Left hindlimb (tissue), 1 donor: Measurements from ENCODE around the gene HSF4.

ENCODE experiments used
- DNase-seq: peaks from one replicate; pipeline ENCODE4 v3.0.0-alpha.2; 2018

Gene HSF4

DNA sequence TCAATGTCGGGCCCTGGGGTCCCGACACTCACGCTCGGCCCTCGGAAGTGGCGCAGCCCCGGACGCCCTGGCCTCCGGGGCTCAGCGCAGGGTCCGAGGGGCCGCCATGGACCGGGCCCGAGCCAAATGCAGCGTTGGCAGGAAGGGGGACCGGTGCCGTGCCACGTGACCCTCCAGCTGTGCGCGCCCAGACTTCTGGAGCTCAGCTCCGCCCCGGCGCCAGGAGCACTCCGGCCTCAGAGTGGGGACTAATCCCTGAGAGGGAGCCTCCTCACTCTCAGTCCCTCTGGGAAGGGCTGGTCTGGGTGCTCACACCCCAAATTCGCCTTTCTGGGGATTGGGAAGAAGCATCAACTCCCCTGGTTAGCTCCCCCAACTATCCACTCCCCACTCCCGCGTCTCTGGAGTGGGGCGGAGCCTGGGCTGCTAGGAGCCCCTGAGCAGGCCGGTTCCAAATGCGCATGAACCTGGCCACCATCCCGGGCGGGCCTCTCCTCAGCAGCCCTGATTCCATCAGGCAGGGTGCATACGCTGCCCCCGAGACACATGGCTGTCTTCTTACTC is 13.6 kb upstream of the HSF4 start, which contains the start of gene B3GNT9:
Gene B3GNT9 (minus strand): TSS at position 166 of the 564 bp plus-strand sequence. CDS start 513 bp downstream, outside the sequence.
- peak; percentile 91 for DNase-seq

DNA sequence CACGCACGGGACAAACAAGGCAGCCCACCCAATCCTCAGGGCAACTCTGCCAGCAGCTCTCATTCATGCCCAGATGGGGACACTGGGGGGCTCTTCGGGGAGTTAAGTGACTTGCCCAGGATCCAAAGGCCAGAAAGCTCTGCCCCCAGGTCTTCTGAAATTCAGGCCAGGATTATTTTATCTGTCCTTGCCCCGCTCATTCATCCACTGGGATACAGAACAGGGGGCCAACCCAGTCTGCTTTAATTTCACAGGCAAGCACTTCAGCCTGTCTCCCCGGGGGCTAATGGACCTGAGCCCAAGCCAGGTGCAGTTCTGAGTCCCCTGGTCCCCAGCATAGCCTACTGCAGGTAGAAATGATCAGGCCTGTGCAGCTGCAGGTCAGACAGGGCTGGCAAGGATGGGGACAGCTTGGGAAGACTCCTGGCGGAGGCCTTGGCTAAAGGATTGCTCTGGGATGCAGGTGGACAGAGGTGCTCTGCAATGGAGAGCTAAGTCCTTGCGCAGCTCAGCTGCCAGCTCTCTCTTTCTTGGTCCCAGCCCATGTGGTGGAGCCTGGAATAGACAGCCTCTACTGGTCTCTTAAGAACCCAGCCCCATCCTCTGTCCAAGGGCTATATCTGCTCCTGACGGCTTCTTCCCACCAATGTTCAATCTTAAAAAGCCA is 13.0 kb upstream of the HSF4 start:
- DNase-seq = no peak

GRCh38 chr16:67154578-67155294 is 9.8 kb upstream of the HSF4 start:
- DNase-seq = no peak

DNA sequence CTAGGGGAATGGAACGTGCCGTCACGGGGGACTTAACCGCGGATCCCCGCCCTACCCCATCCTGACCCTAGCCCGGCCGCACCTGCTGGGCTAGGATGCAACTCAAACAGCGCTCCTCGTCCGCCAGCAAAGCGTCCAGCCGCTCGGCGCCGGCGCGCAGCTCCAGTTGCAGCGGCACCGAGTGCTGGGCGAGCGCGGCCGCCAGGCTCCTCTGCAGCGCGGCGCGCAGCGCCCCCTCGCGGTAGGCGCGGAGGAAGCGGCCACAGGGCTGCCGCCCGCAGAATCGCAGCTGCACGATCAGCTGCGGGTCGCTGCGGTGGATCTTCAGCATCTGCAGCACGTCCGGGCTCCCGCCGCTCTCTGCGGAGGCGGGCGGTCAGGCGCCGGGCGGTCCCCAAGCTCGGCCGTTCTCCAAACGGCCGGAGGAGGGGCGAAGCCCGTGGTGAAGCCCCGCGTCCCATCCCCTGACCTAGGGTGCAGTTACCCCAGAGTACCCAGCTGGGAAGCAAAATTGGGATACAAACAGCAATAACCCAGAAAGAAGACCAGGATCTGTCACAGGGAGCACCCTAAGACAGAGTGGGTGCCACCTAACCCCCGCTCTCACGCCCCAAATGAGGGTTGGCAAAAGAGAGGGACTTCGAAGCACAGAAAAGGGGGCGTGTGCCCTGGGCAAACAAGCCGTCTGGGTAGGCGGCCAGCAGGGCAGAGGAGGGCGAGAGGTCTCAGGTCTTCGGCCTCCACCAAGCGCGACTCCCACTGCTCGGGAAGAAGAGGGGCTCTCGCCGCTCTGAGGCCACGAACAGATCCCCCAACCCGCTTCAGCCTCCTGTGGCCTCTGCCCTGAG is 9.0 kb upstream of the HSF4 start:
- DNase-seq = peak; percentile 76

DNA sequence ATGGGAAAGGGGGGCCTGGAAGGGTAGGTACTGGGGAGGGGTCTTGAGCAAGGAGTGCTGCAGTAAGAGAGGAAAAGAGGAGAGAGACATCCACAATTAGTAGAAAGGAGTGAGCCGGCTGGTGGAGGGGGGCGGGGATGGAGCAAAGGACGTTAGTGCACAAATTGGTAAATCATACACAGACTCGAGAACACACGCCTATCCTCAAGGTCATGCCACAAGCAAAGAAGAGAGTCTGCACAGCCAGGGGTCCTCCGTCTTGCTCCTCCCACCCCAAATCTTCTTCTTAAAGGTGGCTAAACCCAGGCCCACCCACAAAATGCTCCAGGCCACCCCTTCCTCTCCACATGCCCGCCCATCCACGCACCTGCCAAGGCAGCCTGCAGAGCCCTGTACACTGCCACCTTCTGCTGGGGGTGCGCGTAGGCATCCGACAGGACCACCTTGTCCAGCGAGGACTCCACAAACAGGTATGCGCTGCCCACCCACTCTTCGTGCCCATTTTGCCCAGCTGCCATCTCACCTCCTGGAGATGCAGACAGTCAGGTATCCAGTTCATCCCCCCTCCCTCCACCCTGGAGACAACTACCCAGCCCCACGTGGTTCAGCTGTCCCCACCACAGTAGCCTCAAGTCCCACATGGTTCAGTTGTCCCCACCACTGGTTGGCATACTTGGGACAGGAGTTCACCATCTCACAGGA is 8.3 kb upstream of the HSF4 start:
- DNase-seq = no peak

- DNase-seq = no peak
Measured at GRCh38 chr16:67157106-67157748, 7.3 kb upstream of the HSF4 start.

- DNase-seq = no peak
Measured at GRCh38 chr16:67157892-67158635, 6.5 kb upstream of the HSF4 start.

DNA sequence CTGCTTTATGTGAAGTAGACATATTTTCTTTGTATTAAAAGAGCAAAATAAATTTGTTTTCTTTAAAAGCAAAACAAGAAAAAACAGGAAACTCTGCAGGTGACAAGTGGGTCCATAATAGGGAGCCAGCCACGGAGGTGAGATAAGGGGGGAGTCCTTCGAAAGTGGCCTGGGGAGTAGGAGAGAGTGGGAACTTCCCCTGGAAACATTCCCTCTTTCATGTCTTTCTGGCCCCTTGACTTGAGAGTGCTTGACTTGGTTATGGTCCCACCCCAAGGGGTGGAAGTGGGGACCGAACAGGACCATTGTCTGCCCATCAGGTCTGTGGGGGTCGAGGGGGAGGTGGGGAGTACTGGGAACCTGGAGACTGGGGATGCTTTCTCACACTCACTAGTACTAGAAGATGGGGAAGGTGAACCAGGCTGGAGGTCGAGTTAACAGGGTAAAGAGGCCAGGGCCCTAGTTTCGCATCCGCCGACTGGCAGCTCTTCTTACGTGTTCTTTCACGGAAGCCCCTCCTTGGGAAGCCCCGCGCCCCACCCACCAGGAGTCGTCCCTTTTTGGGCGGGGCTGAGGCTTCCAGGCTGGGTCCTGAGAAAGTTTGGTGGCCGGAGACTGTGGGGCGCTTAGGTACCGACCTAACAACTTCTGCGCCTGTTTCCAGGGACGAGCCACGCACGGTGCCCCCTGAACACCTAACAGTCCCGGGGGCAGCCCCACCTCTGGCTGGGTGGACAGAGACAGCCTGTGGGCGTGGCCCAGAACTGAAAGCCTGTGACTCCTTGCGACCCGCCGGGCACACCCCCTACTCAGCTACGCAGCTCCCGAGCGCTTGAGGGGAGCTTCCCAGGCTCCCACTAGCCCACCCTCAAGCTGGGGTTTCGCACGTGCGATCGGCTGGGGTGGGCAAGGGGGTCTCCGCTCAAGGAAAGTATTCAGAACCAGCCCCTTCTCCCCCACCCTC is 5.6 kb upstream of the HSF4 start:
- DNase-seq = peak; percentile 40

GRCh38 chr16:67161595-67162058 is 2.9 kb upstream of the HSF4 start:
- no peak for DNase-seq

DNA sequence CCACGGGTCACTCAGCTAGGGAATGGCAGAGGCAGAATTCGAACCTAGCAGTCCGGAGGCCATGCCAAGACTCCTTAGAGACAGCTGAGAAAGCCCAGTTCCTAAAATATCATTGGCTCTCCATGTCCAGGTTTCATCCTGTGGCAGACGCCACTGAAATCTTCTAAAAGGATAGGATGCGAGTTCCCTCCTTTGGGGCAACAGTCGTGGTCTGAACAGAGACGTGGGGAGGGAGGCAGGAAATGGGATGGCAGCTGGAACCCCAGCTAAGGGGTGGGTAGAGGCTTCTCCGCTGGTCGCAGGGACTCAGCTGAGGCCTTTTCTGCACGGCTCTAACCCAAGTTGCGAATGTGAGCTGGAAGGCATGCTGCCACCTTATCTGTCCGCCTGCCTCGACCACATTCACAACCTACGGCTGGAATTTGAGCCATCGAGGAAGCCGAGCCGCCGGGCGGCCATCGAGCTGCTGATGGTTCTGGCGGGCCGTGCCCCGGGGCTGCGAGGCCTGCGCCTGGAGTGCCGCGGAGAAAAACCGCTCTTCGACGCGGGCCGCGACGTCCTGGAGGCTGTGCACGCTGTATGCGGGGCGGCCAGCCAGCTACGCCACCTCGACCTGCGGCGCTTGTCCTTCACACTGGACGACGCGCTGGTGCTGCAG is 1.9 kb upstream of the HSF4 start:
- no peak for DNase-seq

DNA sequence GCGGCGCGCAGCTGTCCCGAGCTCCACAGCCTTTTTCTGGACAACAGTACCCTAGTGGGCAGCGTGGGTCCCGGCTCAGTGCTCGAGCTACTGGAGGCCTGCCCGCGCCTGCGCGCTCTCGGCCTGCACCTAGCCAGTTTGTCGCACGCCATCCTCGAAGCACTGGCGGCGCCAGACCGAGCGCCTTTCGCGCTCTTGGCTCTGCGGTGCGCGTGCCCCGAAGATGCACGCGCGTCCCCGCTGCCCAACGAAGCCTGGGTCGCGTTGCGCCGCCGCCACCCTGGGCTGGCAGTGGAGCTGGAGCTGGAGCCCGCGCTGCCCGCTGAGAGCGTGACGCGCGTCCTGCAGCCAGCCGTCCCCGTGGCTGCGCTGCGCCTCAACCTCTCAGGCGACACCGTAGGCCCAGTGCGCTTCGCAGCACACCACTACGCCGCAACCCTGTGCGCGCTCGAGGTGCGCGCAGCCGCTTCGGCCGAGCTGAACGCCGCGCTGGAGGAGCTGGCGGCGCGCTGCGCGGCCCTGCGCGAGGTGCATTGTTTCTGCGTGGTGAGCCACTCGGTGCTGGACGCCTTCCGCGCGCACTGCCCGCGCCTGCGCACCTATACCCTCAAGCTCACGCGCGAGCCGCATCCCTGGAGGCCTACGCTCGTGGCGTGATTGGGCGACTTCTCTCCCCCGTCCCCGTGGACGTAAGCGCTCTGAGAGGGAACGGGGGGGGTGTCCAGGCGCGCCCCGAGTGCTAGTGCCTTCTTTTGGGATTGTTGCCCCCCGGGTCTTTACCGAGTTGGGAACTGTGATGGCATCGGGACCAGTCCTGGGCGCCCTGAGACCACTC is 1.2 kb upstream of the HSF4 start:
- DNase-seq = peak; percentile 46

DNA sequence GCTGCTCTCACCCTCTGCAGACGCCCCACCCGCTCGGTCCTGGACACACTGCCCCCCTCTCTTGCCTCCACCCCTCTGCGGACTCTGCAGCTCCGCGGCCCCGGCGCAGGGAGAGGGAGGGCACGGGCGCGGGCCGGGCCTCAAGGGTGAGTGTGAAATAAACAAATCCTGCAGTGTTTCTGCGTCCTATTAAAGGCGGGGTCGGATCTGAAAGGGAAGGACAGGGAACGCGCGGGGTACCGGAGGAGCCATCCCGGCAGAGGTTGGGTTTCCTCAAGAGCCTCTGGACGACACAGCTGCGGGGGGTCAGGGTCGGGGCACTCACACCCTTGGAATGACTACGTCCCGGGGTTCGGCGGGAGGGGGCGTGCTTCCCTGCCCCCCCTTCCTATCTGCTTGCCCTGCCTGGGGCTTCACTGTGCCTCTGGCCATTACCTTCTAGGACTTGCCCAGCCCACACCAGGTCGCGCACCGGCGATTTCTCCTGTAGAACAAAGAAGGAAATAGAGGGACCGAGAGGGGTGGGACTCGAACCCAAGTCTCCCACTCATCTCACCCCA is 466 bp upstream of the HSF4 start:
- no peak for DNase-seq

- no peak for DNase-seq
Measured at GRCh38 chr16:67165121-67166078, 855 bp downstream of the HSF4 start.

DNA sequence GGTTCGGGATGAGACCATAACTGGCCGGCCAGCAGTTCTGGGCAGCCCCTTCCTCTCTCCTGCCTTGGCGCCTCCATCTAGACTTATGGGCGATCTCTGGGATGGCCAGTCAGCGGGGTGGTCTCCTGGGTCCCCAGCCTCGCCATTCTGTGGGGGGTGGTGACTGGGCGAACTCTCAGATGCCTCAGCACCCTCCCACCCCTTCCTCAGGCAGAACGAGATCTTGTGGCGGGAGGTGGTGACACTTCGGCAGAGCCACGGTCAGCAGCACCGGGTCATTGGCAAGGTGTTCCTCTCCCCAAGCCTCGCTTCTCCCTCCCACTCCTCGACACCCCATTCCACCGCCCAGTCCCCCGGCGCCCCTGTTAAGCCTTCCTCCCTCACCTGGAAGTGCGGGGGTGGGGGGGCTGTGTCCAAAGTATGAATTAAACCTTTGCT is 1.6 kb downstream of the HSF4 start:
- no peak for DNase-seq

DNA sequence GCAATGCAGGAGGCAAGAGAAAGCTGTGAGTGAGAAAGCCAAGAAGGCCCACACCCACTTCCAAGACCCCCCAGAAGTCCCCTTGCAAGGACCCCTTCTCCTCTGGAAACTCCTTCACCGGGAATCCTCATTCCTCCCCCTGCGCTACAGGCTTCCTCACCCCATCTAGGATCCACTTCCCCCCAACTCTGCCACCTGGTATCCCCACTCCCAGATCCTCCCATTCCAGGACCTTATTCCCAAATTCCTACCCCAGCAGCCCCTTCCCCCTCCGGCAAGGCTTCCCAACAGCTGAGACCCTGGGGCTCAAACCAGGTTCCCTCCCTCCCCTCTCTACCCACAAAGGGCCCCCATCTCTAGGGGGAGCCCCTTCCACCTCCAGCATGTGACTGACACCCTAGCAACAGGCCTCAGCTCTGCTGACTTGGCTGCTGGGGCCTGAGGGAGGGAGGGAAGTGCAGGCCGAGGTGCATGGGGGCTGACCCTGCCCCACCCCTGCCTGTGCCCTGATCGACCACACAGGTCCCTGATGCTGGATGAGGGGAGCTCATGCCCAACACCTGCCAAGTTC is 2.1 kb downstream of the HSF4 start:
- DNase-seq = no peak

DNA sequence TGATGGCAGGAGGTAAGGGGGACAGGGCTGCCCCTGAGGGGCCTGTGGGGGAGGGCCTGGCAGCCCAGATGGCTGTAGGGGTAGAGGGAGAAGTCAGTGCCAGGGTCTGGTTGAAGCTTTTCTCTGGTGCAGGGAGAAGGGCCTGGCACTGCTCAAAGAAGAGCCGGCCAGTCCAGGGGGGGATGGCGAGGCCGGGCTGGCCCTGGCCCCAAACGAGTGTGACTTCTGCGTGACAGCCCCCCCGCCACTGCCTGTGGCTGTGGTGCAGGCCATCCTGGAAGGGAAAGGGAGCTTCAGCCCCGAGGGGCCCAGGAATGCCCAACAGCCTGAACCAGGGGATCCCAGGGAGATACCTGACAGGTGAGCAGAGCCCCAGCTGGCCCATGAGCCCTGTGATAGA is 3.0 kb downstream of the HSF4 start:
- no peak for DNase-seq
